NCI-H128 (cell line): ENCODE data around the gene AKAP10.
"Not testable (repeated sequence)": the region's sequence is repeated elsewhere in the genome, so short reads cannot be mapped to it uniquely, and the experiment has no call there.

Experiments
- DNase-seq: peaks from one replicate; lab custom pipeline; 2025; ENCODE audit not compliant: unreplicated experiment; lab: John Stamatoyannopoulos, UW

The AKAP10 gene

GRCh38 chr17:19873346-19873745 lies 104.3 kb downstream of the AKAP10 start:
- DNase-seq = no peak

DNA sequence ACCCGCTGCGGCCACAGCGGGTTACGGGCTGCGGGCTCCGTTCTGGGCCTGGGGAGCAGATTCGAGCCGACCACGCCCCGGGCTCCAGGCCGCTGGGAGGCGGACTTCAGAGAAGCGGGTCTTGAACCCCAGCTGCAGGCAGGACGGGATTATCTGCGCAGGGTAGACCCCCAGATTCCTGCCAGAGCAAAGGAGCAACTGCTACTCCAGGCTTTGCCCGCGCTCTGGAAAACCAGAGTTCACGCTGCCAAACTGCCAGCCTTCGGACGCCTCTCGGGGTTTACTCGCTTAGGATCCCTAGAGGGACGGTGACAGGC lies 109.6 kb downstream of the AKAP10 start:
- no peak for DNase-seq

- no peak for DNase-seq
Observed at GRCh38 chr17:19867329-19868078, 110.1 kb downstream of the AKAP10 start, which contains the start of gene ULK2. Gene ULK2 (minus strand): TSS chr17:19867936. CDS start chr17:19867417, 519 bp downstream.

DNA sequence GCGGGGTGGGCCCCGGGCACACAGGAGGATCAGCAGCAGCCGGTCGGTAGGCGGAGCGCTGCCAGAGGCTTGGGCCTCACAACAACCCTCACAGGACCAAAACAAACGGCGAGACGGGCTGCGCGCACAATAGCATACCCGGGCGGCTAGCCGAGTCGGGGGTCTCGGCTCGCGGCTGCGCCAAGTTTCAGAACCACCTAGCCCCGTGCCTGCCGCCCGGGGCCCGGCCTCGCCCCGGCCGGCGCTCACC lies 110.6 kb downstream of the AKAP10 start:
- no peak for DNase-seq

DNA sequence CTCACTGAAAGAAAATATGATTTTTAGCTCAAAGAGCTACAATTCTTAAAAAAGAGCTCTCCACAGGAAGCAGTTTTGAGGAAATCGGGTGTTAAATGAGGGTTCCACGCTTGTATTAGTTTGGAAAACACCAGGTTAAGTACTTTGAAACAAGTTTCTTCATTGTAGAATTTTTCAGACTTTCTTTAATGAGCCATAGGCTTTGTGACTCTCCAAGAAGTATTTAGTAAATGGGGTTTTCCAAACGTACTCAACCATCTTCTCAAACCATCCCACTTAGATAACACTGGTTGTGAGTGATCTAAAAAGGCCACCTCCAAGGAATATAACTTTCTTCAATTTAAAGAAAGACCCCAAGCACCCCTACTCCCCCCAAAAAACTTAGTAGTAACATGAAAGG lies 112.6 kb downstream of the AKAP10 start:
- DNase-seq = no peak

GRCh38 chr17:19860647-19861177 lies 116.9 kb downstream of the AKAP10 start:
- DNase-seq = not testable (repeated sequence)

DNA sequence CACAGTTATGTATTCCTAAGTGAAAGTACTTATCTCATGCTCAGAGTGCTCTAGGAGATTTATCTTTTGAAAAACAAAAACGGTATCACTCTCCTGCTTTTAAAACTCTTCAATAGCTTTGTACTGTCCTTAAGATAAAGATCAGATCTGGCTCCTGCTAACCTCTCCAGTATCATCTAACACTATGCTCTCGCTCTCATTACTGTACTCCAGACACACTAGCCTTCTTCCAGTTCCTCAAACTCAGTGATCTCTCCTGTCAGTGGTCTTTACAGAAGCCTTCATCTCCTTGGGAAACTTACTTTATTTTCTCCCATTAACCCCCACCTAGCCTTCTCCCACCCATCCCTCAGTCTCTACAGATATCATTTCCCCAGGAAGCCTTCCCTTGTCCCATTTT lies 120.0 kb downstream of the AKAP10 start:
- DNase-seq = no peak
